Mammary epithelial cell (primary cell): Measurements from ENCODE around the gene RPL10A.

Source experiments
- CTCF ChIP-seq, 2 donors: IDR thresholded peaks in 1 of 2; conservative IDR thresholded peaks in 1 of 2; 2 replicates each; pipeline ENCODE4 v1.5.1; 2011 to 2012; ENCODE audit warnings: inconsistent platforms in 2 of 2, low read length in 2 of 2, mild to moderate bottlenecking in 2 of 2, control low read depth in 1 of 2, low read depth in 1 of 2; ENCODE audit not compliant: insufficient read depth in 1 of 2; ENCODE audit errors: extremely low read depth in 1 of 2
- EZH2 ChIP-seq: IDR thresholded peaks from 2 replicates; pipeline ENCODE4 v1.6.1; 2012; ENCODE audit warnings: low read length, inconsistent platforms, borderline replicate concordance

DNA sequence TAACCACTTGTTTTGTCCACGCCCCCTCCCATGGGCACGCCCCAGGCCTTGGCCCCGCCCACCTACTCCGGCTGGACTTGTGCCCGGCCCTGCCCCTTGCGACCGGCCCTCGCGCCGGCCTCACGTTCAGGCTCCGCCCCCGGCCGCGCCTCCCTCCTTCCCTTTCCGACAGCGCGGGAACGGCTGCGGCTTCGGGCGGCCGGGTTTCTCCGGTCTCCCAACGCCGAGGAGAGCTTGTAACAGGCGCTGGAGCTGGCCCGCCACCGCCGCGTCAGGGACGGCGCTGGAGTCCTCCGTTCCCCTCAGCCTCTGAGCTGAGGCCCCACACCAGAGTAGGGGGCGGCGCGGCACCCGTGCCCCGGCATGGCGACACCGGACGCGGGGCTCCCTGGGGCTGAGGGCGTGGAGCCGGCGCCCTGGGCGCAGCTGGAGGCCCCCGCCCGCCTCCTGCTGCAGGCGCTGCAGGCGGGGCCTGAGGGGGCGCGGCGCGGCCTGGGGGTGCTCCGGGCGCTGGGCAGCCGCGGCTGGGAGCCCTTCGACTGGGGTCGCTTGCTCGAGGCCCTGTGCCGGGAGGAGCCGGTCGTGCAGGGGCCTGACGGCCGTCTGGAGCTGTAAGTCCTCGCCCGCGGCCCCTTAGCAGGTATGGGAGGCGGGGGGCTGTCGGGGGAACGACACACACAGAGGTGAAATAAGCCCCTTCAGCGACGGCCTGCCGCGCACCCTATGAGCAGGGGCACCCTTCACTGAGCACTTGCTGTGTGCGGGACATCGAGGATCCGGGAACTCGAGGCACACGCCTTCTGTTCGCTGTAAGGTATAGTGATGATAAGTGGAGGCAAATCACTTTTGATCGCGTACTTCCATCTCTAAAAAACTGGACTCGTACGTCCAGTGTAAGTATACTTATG is 15.8 kb upstream of the RPL10A start, which contains the start of gene FANCE:
- no peak for TF ChIP-seq CTCF (conservative IDR thresholded peaks at IDR 0.05 in 1 of 2, IDR thresholded peaks at IDR 0.05 in 1 of 2; ENCODE audit: extremely low read depth in 1 of 2, insufficient read depth in 1 of 2, low read depth in 1 of 2, low read length in 2 of 2)
- TF ChIP-seq EZH2, result no peak
